Keratinocyte (primary cell): ENCODE results near the gene UMODL1. TPM values are rescaled to one million over a fixed set of nuclear protein-coding genes. Genes with fewer than 3 reads are reported as not detected.

Experiments
- DNase-seq: peaks from one replicate; pipeline ENCODE4 v3.0.0-alpha.2; 2011; ENCODE audit warnings: low read depth, missing footprints, low spot score
- FAIRE-seq: peaks from 2 replicates; lab custom pipeline; 2011; peaks lifted over from hg19 to GRCh38; lab: Jason Lieb, UNC
- H2AFZ ChIP-seq: 2 replicates; pipeline ENCODE4 v1.6.0; 2012; ENCODE audit warnings: low read length, control low read depth, inconsistent platforms; ENCODE audit not compliant: control insufficient read depth
- H3K27ac ChIP-seq: 2 replicates; pipeline ENCODE4 v1.5.1; 2011; ENCODE audit warnings: low read length; ENCODE audit not compliant: control insufficient read depth, insufficient read depth
- H3K27me3 ChIP-seq: 3 replicates; pipeline ENCODE4 v1.6.0; 2011; ENCODE audit warnings: low read length; ENCODE audit not compliant: control insufficient read depth, insufficient read depth; ENCODE audit errors: extremely low read depth
- H3K36me3 ChIP-seq, 2 experiments: 2 replicates in 1 of 2; 3 replicates in 1 of 2; pipeline ENCODE4 v1.5.1; 2011; ENCODE audit warnings: low read length in 2 of 2, mild to moderate bottlenecking in 1 of 2; ENCODE audit not compliant: control insufficient read depth in 2 of 2, insufficient read depth in 2 of 2; ENCODE audit errors: extremely low read depth in 1 of 2
- H3K4me1 ChIP-seq: 3 replicates; pipeline ENCODE4 v1.5.1; 2011; ENCODE audit warnings: low read length; ENCODE audit not compliant: control insufficient read depth, insufficient read depth; ENCODE audit errors: extremely low read depth
- H3K4me2 ChIP-seq: 3 replicates; pipeline ENCODE4 v1.6.0; 2011; ENCODE audit warnings: low read depth, low read length; ENCODE audit not compliant: control insufficient read depth, insufficient read depth; ENCODE audit errors: extremely low read depth
- H3K4me3 ChIP-seq, 3 experiments: fragments of 200-600 bp in 1 of 3; sonication (generic) in 1 of 3; 2 replicates in 2 of 3; 3 replicates in 1 of 3; pipeline ENCODE4 v1.5.1; 2011 to 2016; ENCODE audit warnings: low read length in 3 of 3, mild to moderate bottlenecking in 3 of 3, control low read depth in 2 of 3, inconsistent platforms in 1 of 3, low read depth in 1 of 3, mixed read lengths in 1 of 3, mixed run types in 1 of 3, moderate library complexity in 1 of 3; ENCODE audit not compliant: control insufficient read depth in 2 of 3, insufficient read depth in 2 of 3; ENCODE audit errors: extremely low read depth in 1 of 3
- H3K79me2 ChIP-seq: 2 replicates; pipeline ENCODE4 v1.6.0; 2012; ENCODE audit warnings: low read length; ENCODE audit not compliant: control insufficient read depth, insufficient read depth
- H3K9ac ChIP-seq: 3 replicates; pipeline ENCODE4 v1.6.0; 2011; ENCODE audit warnings: low read length; ENCODE audit not compliant: control insufficient read depth, insufficient read depth; ENCODE audit errors: extremely low read depth
- H3K9me1 ChIP-seq: 3 replicates; pipeline ENCODE4 v1.6.0; 2011; ENCODE audit warnings: low read length; ENCODE audit not compliant: control insufficient read depth, insufficient read depth; ENCODE audit errors: extremely low read depth
- H3K9me3 ChIP-seq: 2 replicates; pipeline ENCODE4 v1.5.1; 2012; ENCODE audit warnings: low read depth, low read length; ENCODE audit not compliant: control insufficient read depth
- H4K20me1 ChIP-seq: 3 replicates; pipeline ENCODE4 v1.6.0; 2011; ENCODE audit warnings: low read length; ENCODE audit not compliant: control insufficient read depth, insufficient read depth; ENCODE audit errors: extremely low read depth
- EZH2 ChIP-seq: IDR thresholded peaks from one replicate; pipeline ENCODE4 v1.6.1; 2012; ENCODE audit warnings: inconsistent platforms, mild to moderate bottlenecking, low read length, moderate library complexity
- dilution Hi-C: fragments of 300-500 bp; cut with MboI; formaldehyde crosslinking; loops from one replicate; pipeline ENCODE4 v1.7.0; 2020; ENCODE audit warnings: low sequenced_read_pairs; ENCODE audit not compliant: extremely low pct_ligation_motif_present
- polyA plus RNA-seq, 5 experiments: library from polyadenylated mRNA; depleted of rRNA in 3 of 5; stranded (reverse) in 3 of 5; stranded (forward) in 1 of 5; unstranded in 1 of 5; fragments of >200 nt; gene quantifications; 1 replicate in 1 of 5; 2 replicates in 3 of 5; 3 replicates in 1 of 5; pipeline versions ENCODE4 v1.2.1 to v1.2.3, GENCODE V29; 2011 to 2012; ENCODE audit warnings: missing spikeins in 2 of 5, low read depth in 1 of 5, low replicate concordance in 1 of 5
- TF ChIP-seq, protein P1 (sequence below), 3 experiments: IDR thresholded peaks in 1 of 3; conservative IDR thresholded peaks in 1 of 3; optimal IDR thresholded peaks in 1 of 3; 2 replicates in 2 of 3; 3 replicates in 1 of 3; pipeline versions ENCODE3 to v1.5.1; 2011; ENCODE audit warnings: low read length in 3 of 3, mild to moderate bottlenecking in 3 of 3, moderate library complexity in 2 of 3, control low read depth in 1 of 3, inconsistent platforms in 1 of 3; ENCODE audit not compliant: insufficient read depth in 2 of 3; ENCODE audit errors: extremely low read depth in 1 of 3

The UMODL1 gene
- polyA plus RNA-seq, 1 donor (not counting 4 experiments of a cell fraction or from before 2014, with no cell fraction given), result 0.03 TPM

GRCh38 chr21:42036313-42036712, 34.8 kb upstream of the UMODL1 start:
- H3K27ac ChIP-seq, result no peak overlapping the region
- no peaks in the 10 kb centered on the region for H3K9me3 ChIP-seq
- no peak overlapping the region for H3K9ac ChIP-seq
- no peaks in the 10 kb centered on the region for H4K20me1 ChIP-seq
- dilution Hi-C loops, result no loop called here
- no peaks in the 10 kb centered on the region for H3K27me3 ChIP-seq
- no peak for DNase-seq
- FAIRE-seq, result no peak
- H3K4me1 ChIP-seq, result peaks cover 22% of the 10 kb centered on the region
- no peak overlapping the region for H2AFZ ChIP-seq
- no peak overlapping the region for H3K4me2 ChIP-seq
- TF ChIP-seq EZH2, result no peak
- TF ChIP-seq, protein P1, sequence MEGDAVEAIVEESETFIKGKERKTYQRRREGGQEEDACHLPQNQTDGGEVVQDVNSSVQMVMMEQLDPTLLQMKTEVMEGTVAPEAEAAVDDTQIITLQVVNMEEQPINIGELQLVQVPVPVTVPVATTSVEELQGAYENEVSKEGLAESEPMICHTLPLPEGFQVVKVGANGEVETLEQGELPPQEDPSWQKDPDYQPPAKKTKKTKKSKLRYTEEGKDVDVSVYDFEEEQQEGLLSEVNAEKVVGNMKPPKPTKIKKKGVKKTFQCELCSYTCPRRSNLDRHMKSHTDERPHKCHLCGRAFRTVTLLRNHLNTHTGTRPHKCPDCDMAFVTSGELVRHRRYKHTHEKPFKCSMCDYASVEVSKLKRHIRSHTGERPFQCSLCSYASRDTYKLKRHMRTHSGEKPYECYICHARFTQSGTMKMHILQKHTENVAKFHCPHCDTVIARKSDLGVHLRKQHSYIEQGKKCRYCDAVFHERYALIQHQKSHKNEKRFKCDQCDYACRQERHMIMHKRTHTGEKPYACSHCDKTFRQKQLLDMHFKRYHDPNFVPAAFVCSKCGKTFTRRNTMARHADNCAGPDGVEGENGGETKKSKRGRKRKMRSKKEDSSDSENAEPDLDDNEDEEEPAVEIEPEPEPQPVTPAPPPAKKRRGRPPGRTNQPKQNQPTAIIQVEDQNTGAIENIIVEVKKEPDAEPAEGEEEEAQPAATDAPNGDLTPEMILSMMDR (optimal IDR thresholded peaks at IDR 0.05 in 1 of 3, IDR thresholded peaks at IDR 0.05 in 1 of 3, conservative IDR thresholded peaks at IDR 0.05 in 1 of 3; ENCODE audit: extremely low read depth in 1 of 3, insufficient read depth in 2 of 3, low read length in 3 of 3), result no peak
- H3K79me2 ChIP-seq, result no peaks in the 10 kb centered on the region
- no peaks in the 10 kb centered on the region for H3K36me3 ChIP-seq
- H3K4me3 ChIP-seq, result no peak overlapping the region
- no peaks in the 10 kb centered on the region for H3K9me1 ChIP-seq

- no peak overlapping the region for H3K9ac ChIP-seq
- no peaks in the 10 kb centered on the region for H3K79me2 ChIP-seq
- TF ChIP-seq, protein P1 (optimal IDR thresholded peaks at IDR 0.05 in 1 of 3, IDR thresholded peaks at IDR 0.05 in 1 of 3, conservative IDR thresholded peaks at IDR 0.05 in 1 of 3; ENCODE audit: extremely low read depth in 1 of 3, insufficient read depth in 2 of 3, low read length in 3 of 3), result no peak
- TF ChIP-seq EZH2, result no peak
- no peak overlapping the region for H3K4me3 ChIP-seq
- DNase-seq (no peak), FAIRE-seq (no peak)
- no peaks in the 10 kb centered on the region for H3K27me3 ChIP-seq
- H3K4me2 ChIP-seq, result no peak overlapping the region
- H4K20me1 ChIP-seq, result no peaks in the 10 kb centered on the region
- H3K9me1 ChIP-seq, result no peaks in the 10 kb centered on the region
- no peaks in the 10 kb centered on the region for H3K9me3 ChIP-seq
- no peak overlapping the region for H3K27ac ChIP-seq
- dilution Hi-C loops, result no loop called here
- H3K4me1 ChIP-seq, result peaks cover 34% of the 10 kb centered on the region
- no peaks in the 10 kb centered on the region for H3K36me3 ChIP-seq
- H2AFZ ChIP-seq, result no peak overlapping the region
These were observed 33.6 kb upstream of the UMODL1 start for GRCh38 chr21:42037516-42037915.
